Endothelial cell of umbilical vein (primary cell): ENCODE data around the gene FXYD7.

Source experiments
- CTCF ChIP-seq, 2 donors: IDR thresholded peaks; 1 replicate in 1 of 2; 2 replicates in 1 of 2; pipeline ENCODE4 v1.5.1; 2011; ENCODE audit warnings: low read length in 2 of 2, mild to moderate bottlenecking in 2 of 2, moderate library complexity in 2 of 2, control low read depth in 1 of 2, inconsistent platforms in 1 of 2, low read depth in 1 of 2; ENCODE audit not compliant: insufficient read depth in 1 of 2; ENCODE audit errors: extremely low read depth in 1 of 2
- EZH2 ChIP-seq: IDR thresholded peaks from 2 replicates; pipeline ENCODE4 v1.6.1; 2012; ENCODE audit warnings: borderline replicate concordance, low read depth, mild to moderate bottlenecking, moderate library complexity, low read length, inconsistent platforms; ENCODE audit not compliant: severe bottlenecking
- GATA2 ChIP-seq: IDR thresholded peaks from 2 replicates; pipeline ENCODE4 v1.7.0; 2011; ENCODE audit warnings: low read depth, mild to moderate bottlenecking, moderate library complexity, mixed read lengths, low read length; ENCODE audit not compliant: insufficient read length, insufficient read depth
- JUN ChIP-seq: IDR thresholded peaks from 2 replicates; pipeline ENCODE4 v1.6.1; 2011; ENCODE audit warnings: borderline replicate concordance, low read depth; ENCODE audit not compliant: insufficient read length, insufficient read depth
- MYC ChIP-seq: IDR thresholded peaks from one replicate; pipeline ENCODE4 v1.6.1; 2011; ENCODE audit warnings: mild to moderate bottlenecking, low read depth, low read length
- POLR2A ChIP-seq: IDR thresholded peaks from 2 replicates; pipeline ENCODE4 v1.6.1; 2012; ENCODE audit warnings: low read depth, mild to moderate bottlenecking, control low read depth, low read length
- POLR2AphosphoS5 ChIP-seq: IDR thresholded peaks from 2 replicates; pipeline ENCODE4 v1.6.1; 2012; ENCODE audit warnings: low read depth, mild to moderate bottlenecking, control low read depth, low read length, moderate library complexity; ENCODE audit not compliant: insufficient read depth

DNA sequence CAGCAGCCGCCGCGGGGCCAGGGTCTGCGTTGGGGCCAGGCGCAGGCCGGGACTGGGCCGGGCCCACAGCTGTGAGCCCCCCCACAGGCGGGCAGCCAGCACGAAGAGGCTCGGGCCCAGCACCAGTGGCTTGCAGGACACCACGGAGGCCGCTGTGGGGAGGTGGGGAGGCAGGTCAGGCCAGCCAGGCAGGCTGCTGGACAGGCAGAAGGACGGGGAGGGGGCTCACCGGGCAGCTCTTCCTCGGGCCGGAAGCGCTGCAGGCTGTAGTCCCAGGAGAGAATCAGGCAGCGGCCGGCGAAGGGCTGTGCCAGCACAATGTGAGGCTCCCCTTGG lies 16.5 kb upstream of the FXYD7 start:
- TF ChIP-seq GATA2 (no peak), POLR2AphosphoS5 (no peak), CTCF (IDR thresholded peaks at IDR 0.05; ENCODE audit: extremely low read depth in 1 of 2, insufficient read depth in 1 of 2, low read depth in 1 of 2, low read length in 2 of 2) (no peak), JUN (no peak), POLR2A (no peak), MYC (no peak), EZH2 (no peak)
